Activated CD4-positive, alpha-beta T cell treated with anti-CD3 and anti-CD28 coated beads, Interleukin-2, amount 10 ng/mL, durations not matched to agents 7 days and 5 days (primary cell): Measurements from ENCODE around the gene LTBP1. TPM values are rescaled to one million over a fixed set of nuclear protein-coding genes. Genes with fewer than 3 reads are reported as not detected.
"Not testable (repeated sequence)": the region's sequence is repeated elsewhere in the genome, so short reads cannot be mapped to it uniquely, and the experiment has no call there.

Source experiments
- CTCF ChIA-PET: fragments of 350-600 bp; sonication (Branson Sonifier 250); formaldehyde crosslinking; loops from one replicate; lab custom pipeline; 2021; ENCODE audit warnings: antibody characterized with exemption; lab: Charles Lee
- POLR2A ChIA-PET: fragments of 350-600 bp; sonication (Branson Sonifier 250); formaldehyde crosslinking; loops from one replicate; lab custom pipeline; 2021; ENCODE audit warnings: antibody characterized with exemption; lab: Charles Lee
- DNase-seq: peaks from one replicate; pipeline ENCODE4 v3.0.0-alpha.2; 2020
- H3K27ac Mint-ChIP-seq: one replicate; pipeline ENCODE4 v1.8.0; 2021; ENCODE audit warnings: mild to moderate bottlenecking, moderate library complexity, mixed read lengths
- H3K27me3 Mint-ChIP-seq: one replicate; pipeline ENCODE4 v1.8.0; 2021; ENCODE audit warnings: mixed read lengths
- H3K36me3 Mint-ChIP-seq: one replicate; pipeline ENCODE4 v1.8.0; 2021; ENCODE audit warnings: low read depth, mixed read lengths
- H3K4me1 Mint-ChIP-seq: one replicate; pipeline ENCODE4 v1.8.0; 2021; ENCODE audit warnings: mixed read lengths
- H3K4me3 Mint-ChIP-seq: one replicate; pipeline ENCODE4 v1.8.0; 2021; ENCODE audit warnings: mild to moderate bottlenecking, moderate library complexity, mixed read lengths
- H3K9me3 Mint-ChIP-seq: one replicate; pipeline ENCODE4 v1.8.0; 2021; ENCODE audit warnings: mixed read lengths
- total RNA-seq, 2 experiments: library from RNA; stranded (reverse); gene quantifications; one replicate each; pipeline ENCODE4 v1.2.3, GENCODE V29; 2021

Gene LTBP1
- total RNA-seq, 2 experiments from 2014 or later = 0.17 to 0.27 TPM

DNA sequence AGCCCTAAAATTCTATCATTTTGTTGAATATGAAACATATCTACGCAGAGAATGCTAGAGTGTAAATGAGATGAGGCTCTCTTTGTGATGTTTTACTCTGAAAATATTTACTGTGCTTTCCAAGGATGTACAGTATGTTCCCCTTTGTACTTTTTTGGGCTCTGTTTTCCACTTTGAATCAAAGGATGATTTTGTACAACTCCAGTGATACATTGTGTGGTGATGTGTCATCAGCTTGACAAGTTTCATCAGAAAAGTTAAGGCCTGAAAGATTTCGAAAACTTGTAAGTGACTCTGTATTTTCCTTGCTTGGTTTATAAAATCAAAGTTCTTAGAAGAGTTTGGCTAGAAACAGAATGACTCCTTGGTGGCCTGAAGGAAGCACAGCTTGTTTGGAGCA is 206.3 kb downstream of the LTBP1 start:
- Mint-ChIP-seq H3K9me3 (no peaks in the 10 kb centered on the region), H3K4me3 (no peak overlapping the region), H3K27ac (no peak overlapping the region), H3K36me3 (no peaks in the 10 kb centered on the region), H3K27me3 (no peaks in the 10 kb centered on the region), H3K4me1 (no peaks in the 10 kb centered on the region)
- DNase-seq = no peak
- ChIA-PET CTCF (no interaction called here), POLR2A (no interaction called here)

DNA sequence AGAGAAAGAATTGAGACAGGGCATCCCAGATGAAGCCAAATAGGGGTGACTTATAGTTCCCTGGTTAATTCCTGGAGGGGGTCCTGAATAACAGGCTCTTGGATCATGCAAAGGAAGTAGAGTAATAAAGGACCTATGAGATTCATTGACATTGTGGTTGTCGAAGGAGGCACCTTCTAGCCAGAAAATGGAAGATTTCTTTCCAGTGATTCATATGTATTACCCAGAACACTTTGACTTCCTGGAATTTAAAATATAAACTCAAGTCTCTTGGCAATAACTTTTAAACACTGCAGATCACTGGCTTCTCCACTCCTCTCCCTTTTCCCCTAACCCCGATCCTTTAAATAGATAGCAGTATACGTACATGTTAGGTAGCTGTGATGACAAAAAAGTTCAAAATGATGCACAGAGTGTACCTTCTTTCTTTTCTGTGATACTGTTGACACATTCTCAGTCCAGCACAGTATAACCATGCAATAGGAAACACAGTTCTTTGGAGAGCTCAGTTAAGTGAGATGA is 211.8 kb downstream of the LTBP1 start:
- Mint-ChIP-seq H3K27ac (no peak overlapping the region), H3K9me3 (no peaks in the 10 kb centered on the region), H3K36me3 (no peaks in the 10 kb centered on the region), H3K4me1 (no peaks in the 10 kb centered on the region), H3K27me3 (no peaks in the 10 kb centered on the region), H3K4me3 (no peak overlapping the region)
- CTCF ChIA-PET = interaction anchor here (0.9 kb wide), 1 partner anchor 9 kb away, joined by 3 read pairs; no protein-coding TSS in a partner anchor
- POLR2A ChIA-PET = no interaction called here
- DNase-seq = no peak

GRCh38 chr2:33160191-33160590 is 213.4 kb downstream of the LTBP1 start:
- no peak overlapping the region for H3K27ac Mint-ChIP-seq
- H3K4me1 Mint-ChIP-seq = no peaks in the 10 kb centered on the region
- no peak overlapping the region for H3K4me3 Mint-ChIP-seq
- H3K9me3 Mint-ChIP-seq = no peaks in the 10 kb centered on the region
- CTCF ChIA-PET = interaction anchor here (1.1 kb wide), 1 partner anchor 19 kb away, joined by 3 read pairs; no protein-coding TSS in a partner anchor
- H3K36me3 Mint-ChIP-seq = no peaks in the 10 kb centered on the region
- DNase-seq = no peak
- POLR2A ChIA-PET = no interaction called here
- H3K27me3 Mint-ChIP-seq = no peaks in the 10 kb centered on the region

- Mint-ChIP-seq H3K36me3 (no peaks in the 10 kb centered on the region), H3K4me3 (no peak overlapping the region), H3K4me1 (no peaks in the 10 kb centered on the region), H3K9me3 (no peaks in the 10 kb centered on the region), H3K27me3 (peaks cover 5% of the 10 kb centered on the region), H3K27ac (no peak overlapping the region)
- ChIA-PET CTCF (no interaction called here), POLR2A (no interaction called here)
- DNase-seq = no peak
Measured at GRCh38 chr2:33166287-33166881, 219.6 kb downstream of the LTBP1 start.

GRCh38 chr2:33167622-33168245 is 221.0 kb downstream of the LTBP1 start:
- peaks cover 5% of the 10 kb centered on the region for H3K27me3 Mint-ChIP-seq

DNA sequence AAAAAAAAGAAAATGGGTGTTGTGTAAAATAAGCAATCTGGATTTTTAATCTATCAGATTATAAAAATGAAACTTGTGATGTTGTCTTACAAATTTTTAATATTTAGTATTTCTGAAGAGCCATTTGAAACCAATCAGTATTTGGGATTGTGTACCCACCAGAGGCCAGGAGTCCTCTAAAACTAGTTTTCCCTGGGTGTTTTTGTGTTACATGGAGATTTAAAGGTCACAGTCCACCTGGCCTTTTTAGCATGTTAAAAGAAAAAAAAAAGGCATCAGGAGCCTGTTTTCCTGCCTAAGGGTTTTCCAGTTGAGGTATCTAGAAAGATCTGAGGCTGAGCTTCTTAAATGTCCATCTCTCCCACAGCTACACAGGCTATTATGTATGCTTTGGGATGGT is 221.7 kb downstream of the LTBP1 start:
- Mint-ChIP-seq H3K9me3 (no peaks in the 10 kb centered on the region), H3K4me1 (no peaks in the 10 kb centered on the region), H3K36me3 (no peaks in the 10 kb centered on the region), H3K4me3 (no peak overlapping the region), H3K27ac (no peak overlapping the region), H3K27me3 (peaks cover 5% of the 10 kb centered on the region)
- ChIA-PET POLR2A (no interaction called here), CTCF (interaction anchor here (0.6 kb wide), 1 partner anchor 412 kb away, joined by 3 read pairs; no protein-coding TSS in a partner anchor)
- DNase-seq = no peak

More at GRCh38 chr2:33167622-33168245, 221.0 kb downstream of the LTBP1 start:
- H3K9me3 Mint-ChIP-seq = no peaks in the 10 kb centered on the region
- CTCF ChIA-PET = interaction anchor here (0.6 kb wide), 1 partner anchor 49 kb away, joined by 3 read pairs; no protein-coding TSS in a partner anchor
- DNase-seq = no peak
- no peaks in the 10 kb centered on the region for H3K36me3 Mint-ChIP-seq
- H3K4me3 Mint-ChIP-seq = no peak overlapping the region
- H3K27ac Mint-ChIP-seq = no peak overlapping the region
- H3K4me1 Mint-ChIP-seq = no peaks in the 10 kb centered on the region
- POLR2A ChIA-PET = no interaction called here

GRCh38 chr2:33168922-33169321 is 222.2 kb downstream of the LTBP1 start:
- H3K36me3 Mint-ChIP-seq = no peaks in the 10 kb centered on the region
- ChIA-PET CTCF (interaction anchor here (0.6 kb wide), 1 partner anchor 411 kb away, joined by 3 read pairs; no protein-coding TSS in a partner anchor), POLR2A (no interaction called here)
- no peaks in the 10 kb centered on the region for H3K9me3 Mint-ChIP-seq
- H3K27me3 Mint-ChIP-seq = peaks cover 5% of the 10 kb centered on the region
- H3K27ac Mint-ChIP-seq = no peak overlapping the region
- no peak for DNase-seq
- no peak overlapping the region for H3K4me3 Mint-ChIP-seq
- no peaks in the 10 kb centered on the region for H3K4me1 Mint-ChIP-seq

- H3K4me1 Mint-ChIP-seq, H3K36me3 Mint-ChIP-seq, DNase-seq, H3K27ac Mint-ChIP-seq, H3K4me3 Mint-ChIP-seq, POLR2A ChIA-PET, CTCF ChIA-PET, H3K9me3 Mint-ChIP-seq, H3K27me3 Mint-ChIP-seq: not testable (repeated sequence)
Measured at GRCh38 chr2:33170251-33170650, 223.5 kb downstream of the LTBP1 start.

DNA sequence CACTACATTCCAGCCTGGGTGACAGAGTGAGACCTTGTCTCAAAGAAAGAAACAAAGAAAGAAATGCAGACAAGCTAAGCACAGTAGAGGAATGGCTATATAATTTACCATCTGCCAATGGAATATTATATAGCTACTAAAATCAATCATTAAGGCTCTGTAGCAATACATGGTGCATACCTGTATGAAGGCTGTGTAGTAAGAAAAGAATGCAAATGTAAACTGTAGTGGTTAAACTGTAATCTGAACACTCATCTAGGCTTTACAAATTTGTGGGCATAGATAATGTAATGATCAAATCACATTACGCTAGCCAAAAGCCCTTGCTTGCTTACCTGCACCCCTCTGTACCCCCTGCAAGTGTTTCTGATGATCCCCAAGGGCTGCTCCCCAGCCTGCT is 230.9 kb downstream of the LTBP1 start:
- Mint-ChIP-seq H3K36me3 (no peaks in the 10 kb centered on the region), H3K9me3 (peaks cover 4% of the 10 kb centered on the region), H3K4me1 (no peaks in the 10 kb centered on the region), H3K27ac (no peak overlapping the region), H3K27me3 (no peaks in the 10 kb centered on the region), H3K4me3 (no peak overlapping the region)
- ChIA-PET POLR2A (no interaction called here), CTCF (no interaction called here)
- DNase-seq = no peak

- H3K27me3 Mint-ChIP-seq = no peaks in the 10 kb centered on the region
- peaks cover 4% of the 10 kb centered on the region for H3K9me3 Mint-ChIP-seq
- ChIA-PET CTCF (no interaction called here), POLR2A (no interaction called here)
- no peak overlapping the region for H3K27ac Mint-ChIP-seq
- no peak overlapping the region for H3K4me3 Mint-ChIP-seq
- H3K4me1 Mint-ChIP-seq = no peaks in the 10 kb centered on the region
- H3K36me3 Mint-ChIP-seq = no peaks in the 10 kb centered on the region
- no peak for DNase-seq
Measured at GRCh38 chr2:33178209-33178608, 231.5 kb downstream of the LTBP1 start.

GRCh38 chr2:33180915-33181314 is 234.2 kb downstream of the LTBP1 start:
- H3K27me3 Mint-ChIP-seq = no peaks in the 10 kb centered on the region
- no peak overlapping the region for H3K4me3 Mint-ChIP-seq
- peaks cover 4% of the 10 kb centered on the region for H3K9me3 Mint-ChIP-seq
- H3K4me1 Mint-ChIP-seq = no peaks in the 10 kb centered on the region
- POLR2A ChIA-PET = no interaction called here
- DNase-seq = no peak
- no peaks in the 10 kb centered on the region for H3K36me3 Mint-ChIP-seq
- H3K27ac Mint-ChIP-seq = no peak overlapping the region
- CTCF ChIA-PET = no interaction called here

DNA sequence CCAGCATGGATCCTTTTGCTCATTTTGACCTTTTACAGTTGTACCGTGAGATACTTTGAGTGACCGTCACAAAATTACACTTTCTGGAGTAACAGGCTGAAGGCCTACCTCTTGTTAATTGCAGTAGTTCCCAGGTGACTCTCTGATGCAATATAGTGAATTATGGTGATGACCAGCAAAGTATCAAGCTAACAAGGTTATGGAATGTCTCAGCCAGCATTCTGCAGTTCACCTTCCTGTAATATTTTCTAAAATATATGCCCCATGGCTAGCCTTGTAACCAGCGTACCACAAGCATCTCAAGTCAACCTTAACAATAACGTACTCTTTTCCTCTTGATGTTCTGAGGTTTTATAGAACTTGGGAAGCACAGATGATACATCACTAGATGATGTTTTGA is 234.7 kb downstream of the LTBP1 start:
- POLR2A ChIA-PET = no interaction called here
- Mint-ChIP-seq H3K4me1 (no peaks in the 10 kb centered on the region), H3K9me3 (peaks cover 4% of the 10 kb centered on the region), H3K27me3 (no peaks in the 10 kb centered on the region), H3K36me3 (no peaks in the 10 kb centered on the region), H3K4me3 (no peak overlapping the region), H3K27ac (no peak overlapping the region)
- CTCF ChIA-PET = no interaction called here
- no peak for DNase-seq

- Mint-ChIP-seq H3K27me3 (no peaks in the 10 kb centered on the region), H3K4me3 (no peak overlapping the region), H3K27ac (no peak overlapping the region), H3K36me3 (no peaks in the 10 kb centered on the region), H3K4me1 (no peaks in the 10 kb centered on the region), H3K9me3 (no peaks in the 10 kb centered on the region)
- POLR2A ChIA-PET = no interaction called here
- no peak for DNase-seq
- CTCF ChIA-PET = interaction anchor here (0.9 kb wide), 1 partner anchor 35 kb away, joined by 3 read pairs; no protein-coding TSS in a partner anchor
Measured at GRCh38 chr2:33184041-33184440, 237.3 kb downstream of the LTBP1 start.
